ENCODE data around the gene SIK3.

The SIK3 gene

DNA sequence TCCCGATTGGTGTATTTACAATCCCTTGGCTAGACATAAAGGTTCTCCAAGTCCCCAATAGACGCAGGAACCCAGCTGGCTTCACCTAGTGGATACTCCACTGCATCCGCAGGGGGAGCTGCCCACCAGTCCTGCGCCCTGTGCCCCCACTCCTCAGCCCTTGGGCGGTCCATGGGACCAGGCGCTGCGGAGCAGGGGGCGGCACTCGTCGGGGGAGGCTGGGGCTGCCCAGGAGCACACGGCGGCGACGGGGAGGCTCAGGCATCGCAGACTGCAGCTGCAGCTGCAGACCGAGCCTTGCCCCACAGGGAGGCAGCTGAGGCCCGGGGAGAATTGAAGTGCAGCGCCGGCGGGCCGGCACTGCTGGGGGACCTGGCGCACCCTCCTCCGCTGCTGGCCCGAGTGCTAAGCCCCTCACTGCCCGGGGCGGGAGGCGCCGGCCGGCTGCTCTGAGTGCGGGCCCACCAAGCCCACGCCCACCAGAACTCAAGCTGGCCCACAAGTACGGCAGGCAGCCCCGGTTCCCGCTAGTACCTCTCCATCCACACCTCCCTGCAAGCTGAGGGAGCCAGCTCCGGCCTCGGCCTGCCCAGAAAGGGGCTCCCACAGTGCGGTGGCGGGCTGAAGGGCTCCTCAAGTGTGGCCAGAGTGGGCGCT lies 12.2 kb upstream of the SIK3 start:
- no peak for DNase-seq (ENCODE audit: low read depth in 3 of 3)

DNA sequence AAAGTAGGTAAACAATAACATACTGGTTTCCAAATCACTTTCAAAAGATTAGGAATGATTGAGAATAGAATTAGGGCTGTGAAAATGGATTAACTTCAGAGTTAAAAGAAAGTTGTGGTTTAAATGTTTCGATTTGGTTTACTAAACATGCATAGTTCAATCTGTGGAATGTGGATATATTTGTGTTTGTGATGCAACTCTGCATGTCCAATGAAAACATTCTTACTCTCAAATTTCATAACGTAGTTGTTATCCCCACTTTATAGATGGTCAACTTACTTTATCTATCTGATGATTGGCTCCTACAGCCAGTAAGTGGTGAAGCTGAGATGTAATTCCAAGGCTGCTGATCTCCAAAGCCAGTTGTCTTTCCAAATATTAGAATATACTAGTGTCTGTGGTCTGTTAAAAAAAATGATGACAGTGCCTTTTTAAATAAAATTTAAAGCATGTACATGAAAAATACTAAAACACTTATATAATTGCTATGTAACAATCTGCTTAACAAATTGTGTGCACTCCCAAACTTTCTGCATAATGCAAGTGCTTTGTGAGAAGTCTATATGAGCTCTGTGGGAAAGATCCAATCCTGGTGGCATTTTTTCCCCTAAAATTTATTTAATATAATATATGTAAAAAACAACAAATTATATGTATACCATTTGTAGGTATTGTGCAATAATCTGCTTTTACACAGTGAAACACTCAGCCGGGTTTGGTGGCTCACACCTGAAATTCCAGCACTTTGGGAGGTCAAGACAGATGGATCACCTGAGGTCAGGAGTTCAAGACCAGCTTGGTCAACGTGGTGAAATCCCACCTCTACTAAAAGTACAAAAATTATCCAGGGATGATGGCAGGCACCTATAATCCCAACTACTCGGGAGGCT lies 9.7 kb upstream of the SIK3 start:
- no peak for DNase-seq (ENCODE audit: low read depth in 3 of 3)

- no peak for DNase-seq (ENCODE audit: low read depth in 3 of 3)
These were observed 2.3 kb upstream of the SIK3 start for GRCh38 chr11:117100556-117100955.

DNA sequence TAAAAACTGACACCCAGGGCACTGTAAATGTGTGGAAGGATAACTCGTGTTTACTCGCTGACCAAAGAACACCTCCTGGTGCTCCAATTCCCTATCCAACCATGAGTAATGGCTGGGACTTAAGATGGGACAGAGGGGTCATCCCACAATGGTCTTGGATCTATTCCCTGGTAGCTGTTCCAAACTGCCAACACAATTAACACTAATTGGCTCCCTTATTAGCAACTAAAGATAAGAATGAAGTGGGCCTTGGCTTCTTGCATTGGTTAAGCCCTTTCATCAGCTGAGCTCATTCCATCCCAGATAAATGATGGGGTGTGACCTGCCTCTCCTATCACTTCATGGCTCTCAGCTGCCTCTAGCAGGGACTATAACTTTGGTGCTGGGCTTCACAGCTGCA lies 1.5 kb upstream of the SIK3 start:
- no peak for DNase-seq (ENCODE audit: low read depth in 3 of 3)

GRCh38 chr11:117097389-117098268 lies 599 bp downstream of the SIK3 start:
- peak in 2 of 3 donors; percentile 18 to 33 for DNase-seq (ENCODE audit: low read depth in 3 of 3)

DNA sequence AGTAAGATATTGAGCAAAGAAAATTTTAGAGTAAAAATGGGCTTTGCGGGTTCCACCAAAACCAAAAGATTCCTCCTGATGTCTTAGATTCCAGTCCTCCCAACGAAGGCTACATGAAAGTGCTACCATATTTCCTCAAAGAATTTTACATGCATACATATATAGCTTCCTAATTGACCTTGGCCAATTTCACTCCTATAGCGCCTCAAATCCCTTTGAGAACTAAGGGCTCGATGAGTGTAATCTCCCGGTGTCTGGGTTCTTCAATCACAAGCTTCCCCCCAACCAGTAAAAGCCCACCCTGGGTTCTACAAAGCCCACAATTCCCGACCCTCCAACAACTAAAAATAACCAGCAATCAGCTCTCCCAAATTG lies 1.2 kb downstream of the SIK3 start:
- DNase-seq (ENCODE audit: low read depth in 3 of 3), result no peak

DNA sequence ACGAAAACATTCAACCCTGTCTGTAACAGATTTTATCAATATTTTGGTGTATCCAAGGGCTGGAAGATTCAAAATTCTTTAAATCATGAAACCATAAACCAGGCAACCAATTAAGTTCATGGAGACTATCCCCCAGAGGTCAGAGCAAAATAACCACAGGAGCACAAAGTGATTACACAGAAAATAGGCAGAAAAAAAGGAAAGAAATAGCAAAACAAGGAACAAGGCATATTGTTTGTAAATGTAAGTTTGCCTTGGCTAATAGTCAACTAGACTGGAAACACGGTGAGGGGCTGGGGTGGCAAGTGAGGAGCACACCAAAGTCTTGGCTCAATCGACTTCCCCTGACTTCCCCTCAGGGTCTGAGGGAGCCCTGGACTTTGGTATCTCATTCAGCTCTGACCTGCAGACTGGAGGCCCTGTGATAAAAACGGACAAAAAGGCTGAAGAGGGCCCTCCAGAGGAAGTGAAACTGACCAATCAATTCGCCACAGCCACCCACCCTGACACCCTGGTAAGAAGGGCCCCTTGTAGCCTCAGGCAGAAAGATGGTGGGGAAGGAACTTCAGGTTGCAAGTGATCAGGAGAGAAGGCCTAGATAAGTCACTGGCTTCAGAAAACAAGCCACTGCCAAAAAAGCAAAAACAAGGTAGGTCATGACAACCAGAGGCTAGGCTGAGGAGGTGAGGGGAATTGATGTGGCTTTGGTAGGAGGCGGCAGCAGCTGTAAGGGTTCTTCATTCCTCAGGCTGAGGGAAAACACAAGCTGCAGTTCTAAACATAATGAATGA lies 1.8 kb downstream of the SIK3 start:
- DNase-seq (ENCODE audit: low read depth in 3 of 3), result no peak

GRCh38 chr11:117095284-117096161 lies 2.7 kb downstream of the SIK3 start:
- no peak for DNase-seq (ENCODE audit: low read depth in 3 of 3)

DNA sequence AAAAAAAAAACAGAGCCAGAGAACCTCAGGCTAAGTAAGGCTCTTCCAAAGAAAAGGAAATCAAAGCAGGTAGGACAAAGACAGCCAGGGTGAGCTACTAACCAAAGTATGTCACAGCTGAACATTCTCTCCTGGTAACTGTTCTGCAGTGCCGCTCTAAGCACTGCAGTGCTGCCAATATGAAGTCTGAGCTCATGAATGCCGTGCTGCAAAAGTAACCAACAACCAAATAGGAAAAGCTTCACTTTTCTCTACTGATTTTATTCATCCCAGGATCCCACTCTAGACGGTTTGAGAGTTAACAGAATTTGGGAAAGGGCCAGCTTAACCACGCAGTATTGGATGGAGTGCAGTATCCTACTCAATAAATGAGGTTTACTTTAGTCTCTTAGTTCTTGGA lies 3.5 kb downstream of the SIK3 start:
- DNase-seq (ENCODE audit: low read depth in 3 of 3), result no peak

DNA sequence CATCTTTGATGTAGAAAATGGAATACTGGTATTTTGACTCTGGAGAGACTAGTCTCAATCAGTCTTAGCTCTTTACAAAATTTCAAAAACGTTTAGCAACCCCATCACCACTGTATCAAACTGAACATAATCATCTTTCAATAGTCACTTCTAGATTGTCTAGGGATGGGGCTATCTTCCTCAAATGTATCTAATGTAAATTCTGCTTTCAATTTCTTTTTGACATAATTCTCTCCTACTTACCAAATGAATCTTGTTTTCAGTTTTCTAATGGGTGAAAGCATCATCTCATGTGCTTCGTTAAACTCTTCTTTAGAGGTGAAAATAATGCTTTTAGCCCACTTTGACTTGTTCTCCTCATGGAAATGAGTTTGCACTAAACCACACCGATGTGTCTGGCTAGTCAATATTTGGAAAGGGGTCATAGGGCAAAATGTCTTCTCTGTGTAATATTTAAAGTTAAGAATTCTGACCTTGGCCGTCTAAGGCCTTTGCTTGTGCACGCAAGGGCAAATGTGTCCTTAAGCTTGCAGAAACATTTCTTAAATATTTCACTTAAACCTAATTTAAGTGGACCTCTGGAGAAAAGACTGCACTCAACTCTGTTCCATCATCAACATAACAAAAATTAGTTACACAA lies 5.2 kb downstream of the SIK3 start:
- no peak for DNase-seq (ENCODE audit: low read depth in 3 of 3)

DNA sequence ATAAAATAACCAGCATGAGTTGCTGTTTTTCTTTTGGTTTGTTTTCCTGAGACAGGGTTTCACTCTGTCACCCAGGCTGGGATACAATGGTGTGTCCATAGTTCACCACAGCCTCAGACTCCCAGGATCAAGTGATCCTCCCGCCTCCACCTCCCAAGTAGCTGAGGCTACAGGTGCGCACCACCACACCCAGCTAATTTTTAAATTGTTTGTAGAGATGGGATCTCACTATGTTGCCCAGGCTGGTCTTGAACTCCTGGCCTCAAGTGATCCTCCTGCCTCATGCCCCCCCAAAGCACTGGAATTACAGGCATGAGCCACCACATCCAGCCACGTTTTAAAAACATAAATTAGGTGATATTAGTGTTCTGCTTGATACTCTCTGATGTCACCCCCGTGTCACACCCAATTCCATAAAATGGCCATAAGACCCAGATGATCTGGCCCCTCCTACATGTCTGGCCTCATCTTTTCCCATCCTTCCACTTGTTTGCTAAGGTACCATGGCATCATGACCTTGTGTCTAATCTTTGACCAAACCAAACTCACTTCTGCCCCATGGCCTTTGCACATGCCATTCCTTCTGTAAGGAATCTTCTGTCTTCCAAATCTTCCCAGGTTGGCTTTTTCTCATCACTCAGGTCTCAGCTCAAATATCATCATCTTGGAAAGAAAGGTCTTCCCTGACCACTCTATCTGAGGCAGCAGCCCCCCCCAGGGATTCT lies 6.3 kb downstream of the SIK3 start:
- no peak for DNase-seq (ENCODE audit: low read depth in 3 of 3)

DNA sequence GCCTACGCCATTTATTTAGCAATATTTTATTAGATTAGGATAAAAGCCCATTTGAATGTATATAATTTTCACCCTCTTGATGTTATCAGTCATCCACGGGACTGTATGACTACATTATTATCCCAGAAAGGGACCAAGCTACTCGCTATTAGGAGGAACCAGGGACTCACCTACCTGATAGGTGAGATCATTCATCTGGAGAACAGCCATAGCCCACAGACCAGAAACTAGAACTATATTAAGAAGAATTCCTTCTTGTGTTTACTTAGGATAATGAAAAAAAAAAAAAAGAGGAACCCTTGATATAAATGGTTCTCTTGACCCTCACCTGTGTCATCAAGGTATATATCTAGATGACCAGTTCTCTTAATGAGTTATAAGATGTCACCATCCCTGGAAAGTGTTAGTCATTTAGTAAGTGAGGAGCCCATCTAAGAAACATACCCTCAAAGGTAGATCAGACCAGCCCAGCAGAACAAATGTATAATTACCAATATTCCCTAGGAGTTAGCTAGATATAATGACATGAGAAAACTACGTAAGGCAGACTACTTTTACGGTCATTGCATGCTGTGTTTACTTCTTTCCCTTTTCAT lies 8.0 kb downstream of the SIK3 start:
- no peak for DNase-seq (ENCODE audit: low read depth in 3 of 3)

DNA sequence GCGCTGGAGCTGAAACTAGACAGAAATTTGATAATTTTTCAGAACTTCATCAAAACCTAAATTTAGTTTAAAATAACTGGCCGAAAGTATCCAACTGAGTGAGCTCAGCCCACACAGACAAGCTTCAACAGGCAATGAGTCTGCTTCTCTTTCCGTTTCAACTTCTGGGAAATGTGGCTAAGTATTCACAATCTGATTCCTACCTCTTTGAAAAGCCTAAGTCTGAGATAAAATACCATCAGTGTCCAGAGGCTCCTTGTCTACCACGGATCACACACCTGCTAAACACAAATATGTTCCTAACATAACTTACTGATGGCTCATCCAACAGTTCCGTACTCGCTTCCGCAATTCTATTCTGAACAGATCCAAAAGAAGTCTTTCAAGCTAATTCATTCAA lies 8.5 kb downstream of the SIK3 start:
- DNase-seq (ENCODE audit: low read depth in 3 of 3), result no peak

DNA sequence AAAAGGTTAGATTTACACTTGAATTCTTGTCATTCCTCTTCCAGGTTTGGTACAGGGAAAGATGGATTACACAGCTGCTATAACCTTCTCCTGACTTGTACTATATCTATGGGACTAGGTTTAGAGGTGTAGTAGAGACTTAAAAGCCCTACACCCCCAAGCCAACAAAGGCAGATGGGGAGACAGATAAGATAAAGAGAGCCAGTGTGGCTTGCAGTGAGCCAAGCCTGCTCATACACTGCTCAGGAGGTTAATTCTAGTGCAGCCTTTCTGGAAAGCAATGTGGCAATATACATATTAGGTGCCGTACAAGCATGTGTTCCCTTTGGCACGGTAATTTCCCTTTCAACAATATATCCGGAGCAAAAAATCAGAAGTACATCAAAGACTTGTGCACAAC lies 10.8 kb downstream of the SIK3 start:
- DNase-seq (ENCODE audit: low read depth in 3 of 3), result no peak

- no peak for DNase-seq (ENCODE audit: low read depth in 3 of 3)
These were observed 13.2 kb downstream of the SIK3 start for GRCh38 chr11:117084992-117085391.

DNA sequence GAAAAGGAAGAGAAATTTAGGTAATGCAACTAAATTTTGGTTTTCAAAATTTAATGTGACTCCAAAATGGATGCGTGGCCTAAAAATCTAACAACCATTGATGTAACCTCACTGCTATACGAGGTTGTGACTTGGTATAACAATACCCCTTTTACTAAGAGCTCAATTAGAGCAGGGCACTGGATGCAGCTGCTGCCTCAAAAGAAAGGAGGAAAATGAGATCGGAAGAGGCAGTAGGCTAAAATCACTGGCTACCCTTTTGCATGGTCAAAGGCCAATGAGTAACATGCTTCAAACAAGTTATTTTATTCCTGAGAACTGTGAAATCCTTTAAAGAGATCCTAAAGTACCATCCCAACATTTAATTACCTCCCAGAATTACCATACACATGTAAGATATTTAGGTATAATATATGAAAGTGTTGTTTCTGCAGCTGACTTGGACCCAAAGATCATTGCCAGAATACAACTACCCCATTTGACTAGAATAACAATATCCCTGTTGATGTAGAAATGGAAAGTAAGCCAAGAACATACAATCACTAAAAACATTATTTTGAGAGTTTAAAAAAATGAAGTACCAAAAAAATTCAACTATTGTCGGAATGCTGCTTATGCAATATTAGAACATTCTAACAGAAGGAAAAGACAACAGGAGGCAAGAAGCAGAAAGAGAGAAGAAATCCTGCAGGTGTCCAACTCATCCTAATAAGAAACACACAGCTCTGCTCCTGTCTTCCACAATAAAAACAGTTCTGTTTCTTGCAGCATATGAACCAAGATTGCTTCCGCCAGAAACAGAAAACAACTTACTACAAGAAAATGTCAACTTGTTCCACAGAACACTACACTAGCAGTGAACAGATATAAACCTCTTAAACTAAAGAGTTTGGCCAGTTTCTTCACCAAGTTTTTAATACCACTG lies 15.0 kb downstream of the SIK3 start:
- DNase-seq (ENCODE audit: low read depth in 3 of 3), result no peak

DNA sequence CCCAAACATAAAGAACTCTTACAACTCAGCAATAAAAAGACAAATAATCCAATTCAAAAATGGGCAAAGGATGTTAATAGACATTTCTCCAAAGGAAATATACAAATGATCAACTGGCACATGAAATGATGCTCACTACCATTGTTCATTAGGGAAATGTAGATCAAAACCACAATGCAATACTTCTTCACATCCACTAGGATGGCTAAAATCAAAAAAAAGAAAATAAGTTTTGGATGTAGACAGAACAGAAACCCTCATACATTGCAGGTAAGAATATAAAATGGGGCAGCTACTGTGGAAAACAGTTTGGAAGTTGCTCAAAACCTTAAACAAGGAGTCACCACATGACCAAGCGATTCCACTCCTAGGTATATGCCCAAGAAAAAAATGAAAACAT lies 16.3 kb downstream of the SIK3 start:
- DNase-seq (ENCODE audit: low read depth in 3 of 3), result no peak

DNA sequence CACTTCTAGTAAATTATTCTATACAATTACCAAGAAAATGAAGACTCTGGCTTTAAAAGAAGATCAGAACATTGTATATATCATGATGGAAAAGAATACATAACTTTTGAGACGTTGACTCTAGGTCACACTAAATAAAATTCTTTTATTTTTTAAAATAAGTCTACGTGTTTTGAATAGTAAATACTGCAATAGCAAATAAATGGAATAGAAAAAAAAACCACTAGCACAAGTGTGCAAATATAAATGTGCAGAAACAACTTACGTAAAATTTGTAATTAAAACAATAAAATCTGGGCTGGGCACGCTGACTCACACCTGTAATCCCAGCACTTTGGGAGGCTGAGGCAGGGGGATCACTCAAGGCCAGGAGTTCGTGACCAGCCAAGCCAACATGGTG lies 17.9 kb downstream of the SIK3 start:
- no peak for DNase-seq (ENCODE audit: low read depth in 3 of 3)
